GM12801 (cell line): ENCODE measurements around the gene PRDM5.

Experiments used
- TF ChIP-seq, protein P1 (sequence below): IDR thresholded peaks from one replicate; pipeline ENCODE4 v1.5.1; 2011; ENCODE audit warnings: control low read depth; ENCODE audit not compliant: insufficient read length; ENCODE audit errors: extremely low read depth

PRDM5 gene

DNA sequence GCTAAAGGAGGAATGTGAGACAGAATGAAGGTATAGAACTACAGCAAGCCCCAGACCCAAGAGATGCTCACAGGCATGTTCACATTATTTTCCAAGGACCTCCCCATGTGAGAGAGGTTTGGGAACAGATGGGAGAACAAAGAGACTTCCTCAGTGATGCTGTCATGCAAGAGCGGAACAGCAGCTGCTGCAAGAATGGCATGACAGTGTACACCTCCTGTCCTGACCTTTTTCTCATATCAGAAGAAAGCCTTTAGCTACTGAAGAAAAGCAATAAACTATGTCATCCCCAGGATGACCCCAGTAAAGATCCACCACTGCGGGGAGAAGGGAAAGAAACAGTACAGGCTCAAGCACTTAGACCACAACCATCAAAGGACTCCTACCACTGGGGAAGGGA, 7.2 kb downstream of the PRDM5 start:
- TF ChIP-seq, protein P1, sequence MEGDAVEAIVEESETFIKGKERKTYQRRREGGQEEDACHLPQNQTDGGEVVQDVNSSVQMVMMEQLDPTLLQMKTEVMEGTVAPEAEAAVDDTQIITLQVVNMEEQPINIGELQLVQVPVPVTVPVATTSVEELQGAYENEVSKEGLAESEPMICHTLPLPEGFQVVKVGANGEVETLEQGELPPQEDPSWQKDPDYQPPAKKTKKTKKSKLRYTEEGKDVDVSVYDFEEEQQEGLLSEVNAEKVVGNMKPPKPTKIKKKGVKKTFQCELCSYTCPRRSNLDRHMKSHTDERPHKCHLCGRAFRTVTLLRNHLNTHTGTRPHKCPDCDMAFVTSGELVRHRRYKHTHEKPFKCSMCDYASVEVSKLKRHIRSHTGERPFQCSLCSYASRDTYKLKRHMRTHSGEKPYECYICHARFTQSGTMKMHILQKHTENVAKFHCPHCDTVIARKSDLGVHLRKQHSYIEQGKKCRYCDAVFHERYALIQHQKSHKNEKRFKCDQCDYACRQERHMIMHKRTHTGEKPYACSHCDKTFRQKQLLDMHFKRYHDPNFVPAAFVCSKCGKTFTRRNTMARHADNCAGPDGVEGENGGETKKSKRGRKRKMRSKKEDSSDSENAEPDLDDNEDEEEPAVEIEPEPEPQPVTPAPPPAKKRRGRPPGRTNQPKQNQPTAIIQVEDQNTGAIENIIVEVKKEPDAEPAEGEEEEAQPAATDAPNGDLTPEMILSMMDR: no peak

DNA sequence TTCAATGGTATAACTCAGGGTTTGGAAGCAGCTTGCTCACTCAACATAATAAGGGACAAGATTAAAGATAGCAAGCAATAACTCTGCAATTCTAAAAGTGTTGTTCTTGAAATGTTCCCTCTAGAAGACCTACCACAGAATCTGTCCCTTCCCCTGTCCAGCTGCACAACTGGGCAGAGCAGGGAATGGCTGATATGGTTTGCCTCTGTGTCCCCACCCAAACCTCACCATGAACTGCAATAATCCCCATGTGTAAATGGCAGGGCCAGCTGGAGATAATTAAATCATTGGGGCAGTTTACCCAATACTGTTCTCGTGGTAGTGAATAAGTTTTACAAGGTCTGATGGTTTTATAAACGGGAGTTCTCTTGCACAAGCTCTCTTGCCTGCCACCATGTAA, 19.1 kb downstream of the PRDM5 start:
- TF ChIP-seq, protein P1: no peak

DNA sequence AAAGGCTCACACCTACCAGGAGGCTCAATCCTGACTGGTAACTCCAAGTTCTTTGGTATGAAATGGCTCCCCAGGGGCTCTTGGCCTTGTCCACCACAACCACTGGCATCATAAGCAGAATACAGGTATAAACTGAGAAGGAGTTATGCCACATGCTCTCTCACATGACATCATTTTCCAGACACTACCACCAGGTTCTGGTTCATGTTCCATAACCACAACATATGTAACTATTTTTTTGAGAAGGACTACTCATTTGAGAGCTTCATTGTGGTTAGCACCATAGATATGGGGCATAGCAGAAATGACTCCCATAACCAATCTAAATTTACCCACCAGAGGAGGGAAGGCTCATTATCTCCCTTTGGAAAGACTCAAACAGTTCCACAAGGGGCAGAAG, 19.6 kb downstream of the PRDM5 start:
- TF ChIP-seq, protein P1: no peak

DNA sequence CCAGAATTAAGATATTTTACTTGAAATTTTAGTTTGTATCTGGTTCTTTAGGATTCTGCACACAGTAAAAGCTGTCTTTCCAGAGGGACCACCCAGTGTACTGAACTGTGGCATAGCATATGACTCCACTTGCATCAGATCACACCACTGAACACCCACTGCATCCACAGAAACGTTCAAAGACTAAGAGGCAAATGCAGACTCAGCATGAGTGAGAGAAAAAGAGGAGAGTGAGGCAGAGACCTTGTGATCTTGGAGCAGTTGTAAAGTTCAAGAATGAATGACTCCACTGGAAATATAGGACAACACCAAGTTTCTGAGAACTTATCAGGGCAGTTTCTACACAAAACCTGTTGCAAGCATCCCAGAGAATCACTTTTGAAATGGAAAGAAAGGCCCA, 20.8 kb downstream of the PRDM5 start:
- TF ChIP-seq, protein P1: no peak

DNA sequence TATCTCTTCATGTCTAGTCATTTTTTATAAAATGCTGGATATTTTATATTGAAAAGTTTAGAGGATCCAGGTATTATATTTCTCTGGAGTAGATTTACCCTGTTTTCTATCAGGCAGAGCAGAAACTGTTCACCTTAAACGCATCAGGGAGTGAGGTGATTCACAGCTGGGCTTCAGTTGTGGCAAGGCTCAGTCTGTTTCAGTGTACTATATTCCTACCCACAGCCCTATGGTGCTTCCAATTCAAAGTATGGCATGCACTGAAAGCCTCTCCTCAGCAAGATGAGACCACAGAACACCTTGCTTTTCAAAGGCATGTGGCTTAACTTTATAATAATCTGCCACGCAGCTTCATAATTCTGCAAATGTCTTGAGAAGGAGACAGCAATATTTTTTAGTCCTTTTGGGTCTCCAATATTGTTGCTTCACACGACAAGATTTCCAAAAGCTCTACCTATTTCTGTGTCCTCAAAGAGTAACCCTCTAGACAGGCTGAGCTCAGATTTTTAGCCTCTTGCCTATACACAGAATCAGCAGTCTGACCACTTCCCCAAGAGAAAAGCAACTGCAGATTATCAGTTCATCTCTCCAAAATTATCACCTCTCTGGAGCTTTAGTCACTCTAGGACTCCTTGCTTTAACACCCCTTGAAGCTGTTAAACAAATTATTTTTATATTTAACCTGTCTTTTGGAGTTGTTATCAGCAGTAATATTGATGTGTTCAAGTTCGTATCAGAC, 24.4 kb downstream of the PRDM5 start:
- TF ChIP-seq, protein P1: no peak

DNA sequence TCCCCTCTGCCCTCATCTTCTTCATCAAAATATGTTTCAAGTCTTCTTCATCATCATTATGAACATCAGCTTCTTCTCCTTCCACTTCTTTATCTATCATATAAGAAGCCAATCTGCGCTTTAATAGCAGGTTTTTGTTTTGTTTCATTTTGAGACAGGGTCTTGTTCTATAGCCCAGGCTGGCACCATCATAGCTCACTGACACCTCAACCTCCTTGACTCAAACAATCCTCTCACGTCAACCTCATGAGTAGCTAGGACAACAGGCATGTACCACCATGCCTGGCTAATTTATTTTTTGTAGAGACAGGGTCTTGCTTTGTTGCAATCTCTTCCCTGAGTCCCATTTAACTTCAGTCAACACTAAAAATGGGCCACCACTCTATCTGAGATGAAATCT, 27.0 kb downstream of the PRDM5 start:
- TF ChIP-seq, protein P1: no peak

DNA sequence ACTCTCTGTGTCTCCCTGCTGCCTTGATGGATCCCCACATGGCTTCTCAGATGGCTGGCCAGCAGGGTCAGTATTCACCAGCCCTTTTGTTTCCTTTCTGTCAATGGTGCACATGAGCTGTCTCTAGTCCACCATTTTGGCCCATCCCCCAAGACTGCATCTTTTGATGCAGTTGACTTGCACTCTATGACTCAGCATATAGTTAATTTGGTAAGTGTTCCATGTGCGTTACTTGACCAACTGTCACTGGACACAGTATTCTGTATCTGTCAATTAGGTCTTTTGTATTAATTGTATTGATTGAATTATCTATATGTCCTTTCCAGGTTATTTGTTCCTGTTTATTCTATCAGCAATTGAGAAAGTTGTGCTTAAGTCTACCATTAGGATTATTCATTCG, 29.2 kb downstream of the PRDM5 start:
- TF ChIP-seq, protein P1: no peak
